Fibroblast of skin of abdomen (primary cell): ENCODE results near the gene MPZL2.

Source experiments
- DNase-seq: peaks from one replicate; pipeline ENCODE4 v3.0.0-alpha.2; 2013

The MPZL2 gene

GRCh38 chr11:118217575-118217974 lies 46.5 kb downstream of the MPZL2 start:
- DNase-seq, result no peak

DNA sequence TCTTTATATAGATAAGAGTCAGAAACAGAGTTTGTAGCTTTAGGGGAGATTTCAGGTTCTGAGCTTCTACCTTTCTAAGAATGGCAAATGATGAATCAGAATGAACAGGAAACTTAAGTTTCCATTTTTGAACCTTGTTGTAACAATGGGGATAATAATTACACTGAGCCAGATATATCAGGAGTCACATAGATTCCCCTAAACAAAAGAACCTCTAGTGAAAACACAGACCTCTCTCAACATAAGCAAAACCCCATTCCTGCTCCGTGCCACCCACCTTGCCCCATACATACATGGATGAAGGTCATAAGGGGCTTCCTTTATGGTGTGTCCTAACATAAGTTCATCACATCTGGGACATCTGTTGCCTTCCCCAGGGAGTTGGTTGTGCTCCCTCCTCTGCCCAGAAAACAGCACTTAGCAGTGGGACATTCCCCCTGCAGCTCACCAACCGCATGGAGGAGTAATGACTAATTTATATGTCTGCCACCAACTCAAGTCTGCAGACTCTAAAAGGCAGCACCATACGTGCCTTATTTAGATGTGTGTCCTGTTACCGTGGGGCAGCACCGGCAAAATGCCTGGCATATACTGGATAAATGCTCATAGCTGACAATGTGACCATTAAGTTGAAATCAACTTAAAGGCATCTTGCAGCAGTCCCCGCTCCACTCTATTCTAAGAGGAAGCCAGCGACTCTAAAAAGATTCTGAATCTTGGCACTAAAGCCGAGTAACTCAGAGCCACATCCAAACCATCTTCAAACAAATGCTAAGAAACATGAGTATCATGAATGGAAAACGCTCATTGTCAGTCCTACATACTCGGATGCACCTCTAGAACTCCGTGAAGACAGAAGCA lies 47.2 kb downstream of the MPZL2 start:
- no peak for DNase-seq

GRCh38 chr11:118215765-118216164 lies 48.3 kb downstream of the MPZL2 start:
- DNase-seq, result no peak

DNA sequence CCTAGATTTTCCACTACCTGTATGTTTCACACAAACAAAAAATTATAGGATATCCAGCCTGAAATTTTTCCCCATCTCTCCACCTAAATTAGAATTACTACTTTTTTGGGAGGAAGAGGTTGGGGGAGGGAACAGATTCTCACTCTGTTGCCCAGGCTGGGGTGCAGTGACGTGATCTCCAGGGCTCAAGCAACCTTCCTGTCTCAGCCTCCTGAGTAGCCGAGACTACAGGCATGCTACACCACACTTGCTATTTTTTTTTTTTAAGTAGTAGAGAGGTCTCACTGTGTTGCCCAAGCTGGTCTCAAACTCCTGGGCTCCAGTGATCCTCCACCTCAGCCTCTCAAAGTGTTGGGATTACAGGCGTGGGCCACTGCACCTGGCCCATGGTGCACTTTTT lies 48.8 kb downstream of the MPZL2 start:
- DNase-seq, result no peak

DNA sequence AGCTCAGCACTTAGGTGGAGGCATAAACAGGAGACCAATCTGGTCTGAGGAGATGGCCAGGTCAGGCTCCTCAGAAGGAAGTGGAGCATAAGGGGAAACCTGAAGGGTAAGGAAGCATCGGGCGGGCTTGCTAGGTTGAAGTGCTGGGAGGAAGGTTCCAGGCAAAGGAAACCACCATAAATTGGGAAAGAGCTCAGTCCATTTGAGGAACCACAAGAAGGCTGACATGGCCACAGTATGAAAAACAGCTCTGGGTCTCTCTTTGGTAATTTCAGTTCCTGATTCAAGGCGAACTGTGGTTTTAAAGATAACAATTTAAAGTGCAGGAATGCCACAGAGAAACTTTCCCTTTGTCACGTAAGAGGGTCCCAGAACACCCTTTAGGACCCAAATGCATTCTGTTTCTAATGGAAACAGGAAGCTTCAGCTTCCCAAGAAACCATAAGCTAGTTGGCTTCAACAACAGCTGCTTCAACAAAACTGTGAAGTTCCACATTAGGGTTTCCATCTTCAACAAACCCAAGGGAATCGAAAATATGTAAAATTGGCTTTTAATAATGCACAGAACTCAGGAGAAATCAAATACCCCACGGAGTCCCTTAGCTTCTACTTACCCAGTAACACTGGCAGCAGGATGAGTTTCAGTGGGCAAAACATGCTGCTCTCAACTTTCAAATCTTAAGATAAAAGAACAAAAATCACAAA lies 49.7 kb downstream of the MPZL2 start:
- no peak for DNase-seq

DNA sequence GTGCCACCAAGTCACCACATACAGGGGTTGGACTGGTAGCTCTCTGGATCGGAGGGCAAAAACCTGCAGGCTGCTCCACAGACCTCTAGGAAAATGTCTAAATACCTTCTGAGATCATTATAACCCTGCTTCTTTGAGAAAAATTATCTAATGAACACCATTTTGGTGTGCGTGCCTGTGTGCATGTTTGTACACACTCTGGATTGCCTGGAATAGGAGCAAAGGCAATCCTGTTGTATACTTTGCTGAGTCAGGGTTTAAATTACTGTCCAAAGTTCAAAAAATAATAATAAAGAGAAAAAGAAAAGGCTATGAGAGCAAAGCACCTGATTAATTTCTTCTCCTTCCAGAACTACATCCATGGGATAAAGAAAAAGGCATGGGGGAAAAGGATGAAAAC lies 50.3 kb downstream of the MPZL2 start:
- DNase-seq, result no peak

GRCh38 chr11:118213201-118213600 lies 50.9 kb downstream of the MPZL2 start:
- DNase-seq, result no peak

- no peak for DNase-seq
Measured at GRCh38 chr11:118212781-118213191, 51.3 kb downstream of the MPZL2 start.

DNA sequence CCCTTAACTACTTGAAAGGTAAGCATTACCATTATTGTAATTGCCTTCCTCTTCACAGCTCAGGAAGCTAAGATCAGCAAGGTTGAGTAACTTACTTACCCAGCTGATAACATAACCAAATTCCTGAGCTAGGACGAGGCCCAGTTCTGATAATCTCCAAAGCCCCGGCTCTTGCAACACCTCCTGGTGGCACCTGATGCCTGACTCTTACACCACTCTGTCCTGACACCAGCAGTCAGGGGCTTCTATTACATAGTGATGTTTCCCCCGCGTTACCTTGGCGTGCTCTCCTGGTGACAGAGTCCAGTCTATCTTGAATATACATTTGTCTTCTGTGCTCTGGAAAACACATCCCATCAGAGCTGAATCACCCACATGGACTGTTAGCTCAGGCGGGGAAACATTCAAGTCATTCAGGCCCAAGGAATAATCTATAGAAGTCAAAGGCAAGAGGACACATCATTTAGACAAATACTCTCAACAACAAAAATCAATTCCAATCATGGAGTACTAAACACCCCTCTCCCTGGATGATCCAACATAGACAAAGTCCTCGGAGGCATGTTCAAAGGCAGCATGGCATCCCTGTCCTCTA lies 51.9 kb downstream of the MPZL2 start:
- no peak for DNase-seq

DNA sequence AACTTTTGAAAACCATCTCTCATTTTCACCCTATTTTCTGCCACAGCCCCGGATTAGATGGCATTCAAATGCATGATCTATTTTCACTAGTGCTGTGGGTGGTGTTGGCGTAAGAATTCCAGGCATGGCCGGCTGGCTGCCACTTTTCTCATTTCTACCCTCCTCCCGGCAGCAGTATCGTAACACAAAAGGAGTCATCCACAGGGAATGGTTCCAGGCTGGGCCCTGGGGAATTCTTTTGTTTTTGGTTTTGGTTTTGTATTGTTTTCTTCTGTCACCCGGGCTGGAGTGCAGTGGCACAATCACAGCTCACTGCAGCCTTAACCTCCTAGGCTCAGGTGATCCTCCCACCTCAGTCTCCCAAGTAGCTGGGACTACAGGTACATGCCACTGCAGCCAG lies 53.1 kb downstream of the MPZL2 start:
- peak; percentile 10 for DNase-seq

DNA sequence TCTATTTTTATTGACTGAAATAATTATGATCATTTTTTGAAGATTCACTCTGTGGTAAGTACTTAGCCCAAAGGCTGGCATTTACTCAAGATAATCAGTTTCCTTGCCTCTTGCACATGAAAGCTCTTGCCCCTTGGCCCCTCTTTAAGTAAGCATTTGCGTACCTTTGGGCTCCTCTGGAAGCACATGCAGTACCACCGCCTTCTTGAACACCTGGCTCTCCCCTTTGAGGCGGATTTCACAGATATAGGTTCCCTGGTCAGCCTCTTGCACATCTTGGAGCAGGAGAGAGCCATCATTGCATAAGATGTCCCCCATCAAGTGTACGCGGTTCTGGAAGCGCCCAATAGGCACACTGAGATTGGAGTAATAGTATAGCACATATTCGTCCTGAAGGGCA lies 53.8 kb downstream of the MPZL2 start:
- DNase-seq, result no peak

- no peak for DNase-seq
Measured at GRCh38 chr11:118209033-118209432, 55.1 kb downstream of the MPZL2 start.

DNA sequence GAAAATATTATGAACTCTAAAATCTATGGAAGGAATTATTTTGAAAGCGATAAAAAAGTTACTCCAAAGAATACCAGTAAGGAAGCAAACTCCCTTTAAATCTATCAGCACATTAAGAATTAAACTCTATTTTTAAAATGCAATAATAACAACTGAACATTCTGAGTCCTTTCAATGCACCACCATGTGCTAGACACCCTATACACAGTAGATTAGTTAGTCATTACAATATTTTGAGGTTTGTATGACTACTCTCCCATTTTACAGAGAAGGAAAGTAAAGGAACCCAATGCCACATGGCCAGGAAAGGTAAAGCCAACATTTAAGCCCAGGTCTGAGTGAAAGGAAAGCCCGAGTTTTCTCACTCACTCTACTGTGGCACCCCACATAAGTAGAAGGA lies 57.0 kb downstream of the MPZL2 start:
- DNase-seq, result no peak

- no peak for DNase-seq
Measured at GRCh38 chr11:118206391-118207031, 57.6 kb downstream of the MPZL2 start.

- DNase-seq, result no peak
Measured at GRCh38 chr11:118205606-118206378, 58.3 kb downstream of the MPZL2 start.
